ENCODE data around the gene SPG7. TPM values are rescaled to one million over a fixed set of nuclear protein-coding genes. Genes with fewer than 3 reads are reported as not detected.

The SPG7 gene
- polyA plus RNA-seq, 1 donor from 2014 or later = 216 TPM

- TF ChIP-seq POLR2AphosphoS5 (IDR thresholded peaks at IDR 0.05) (no peak), CTCF (IDR thresholded peaks at IDR 0.05; ENCODE audit: poor library complexity, severe bottlenecking) (no peak), REST (IDR thresholded peaks at IDR 0.05; ENCODE audit: borderline replicate concordance) (no peak), RAD21 (conservative IDR thresholded peaks at IDR 0.05) (no peak), TAF1 (IDR thresholded peaks at IDR 0.05; ENCODE audit: low read depth) (no peak), SMC3 (conservative IDR thresholded peaks at IDR 0.05; ENCODE audit: poor library complexity) (no peak), MXI1 (conservative IDR thresholded peaks at IDR 0.05; ENCODE audit: poor library complexity, severe bottlenecking) (no peak), EP300 (conservative IDR thresholded peaks at IDR 0.05; ENCODE audit: poor library complexity, severe bottlenecking) (no peak), EZH2 (IDR thresholded peaks at IDR 0.05; ENCODE audit: borderline replicate concordance, insufficient read depth, low read length, poor library complexity, severe bottlenecking) (no peak)
- H3K4me2 ChIP-seq (ENCODE audit: low read length) = no peak overlapping the region
- H3K9ac ChIP-seq (ENCODE audit: low read length) = no peak overlapping the region
- H3F3A ChIP-seq (ENCODE audit: insufficient read depth, low read length, poor library complexity, severe bottlenecking) = no peaks in the 10 kb centered on the region
- no peaks in the 10 kb centered on the region for H3K79me2 ChIP-seq (replicated peaks; ENCODE audit: insufficient read depth, low read length)
- H3K27me3 ChIP-seq (ENCODE audit: insufficient read depth, low read depth, low read length) = no peaks in the 10 kb centered on the region
- H3K27ac ChIP-seq (ENCODE audit: low read length) = no peak overlapping the region
- H2AFZ ChIP-seq (ENCODE audit: low read depth, low read length) = no peak overlapping the region
- H3K4me3 ChIP-seq (ENCODE audit: low read length) = no peak overlapping the region
- no peaks in the 10 kb centered on the region for H4K20me1 ChIP-seq (ENCODE audit: insufficient read depth)
- no peaks in the 10 kb centered on the region for H3K36me3 ChIP-seq (ENCODE audit: insufficient read depth, low read length)
- H3K9me2 ChIP-seq (ENCODE audit: insufficient read depth, low read length) = no peaks in the 10 kb centered on the region
- H3K9me3 ChIP-seq (ENCODE audit: low read length) = no peaks in the 10 kb centered on the region
These were observed 91.7 kb downstream of the SPG7 start for GRCh38 chr16:89599902-89600301.

GRCh38 chr16:89600427-89600826 lies 92.2 kb downstream of the SPG7 start:
- H3K9ac ChIP-seq (ENCODE audit: low read length) = no peak overlapping the region
- H3K79me2 ChIP-seq (replicated peaks; ENCODE audit: insufficient read depth, low read length) = no peaks in the 10 kb centered on the region
- H3K4me3 ChIP-seq (ENCODE audit: low read length) = no peak overlapping the region
- no peak for TF ChIP-seq TAF1 (IDR thresholded peaks at IDR 0.05; ENCODE audit: low read depth)
- H3K27ac ChIP-seq (ENCODE audit: low read length) = no peak overlapping the region
- no peaks in the 10 kb centered on the region for H4K20me1 ChIP-seq (ENCODE audit: insufficient read depth)
- no peaks in the 10 kb centered on the region for H3K27me3 ChIP-seq (ENCODE audit: insufficient read depth, low read depth, low read length)
- H3F3A ChIP-seq (ENCODE audit: insufficient read depth, low read length, poor library complexity, severe bottlenecking) = no peaks in the 10 kb centered on the region
- no peaks in the 10 kb centered on the region for H3K9me2 ChIP-seq (ENCODE audit: insufficient read depth, low read length)
- H3K36me3 ChIP-seq (ENCODE audit: insufficient read depth, low read length) = no peaks in the 10 kb centered on the region
- H2AFZ ChIP-seq (ENCODE audit: low read depth, low read length) = no peak overlapping the region
- H3K9me3 ChIP-seq (ENCODE audit: low read length) = no peaks in the 10 kb centered on the region
- no peak overlapping the region for H3K4me2 ChIP-seq (ENCODE audit: low read length)

GRCh38 chr16:89600956-89601355 lies 92.8 kb downstream of the SPG7 start:
- Histone ChIP-seq H3K36me3 (ENCODE audit: insufficient read depth, low read length) (no peaks in the 10 kb centered on the region), H2AFZ (ENCODE audit: low read depth, low read length) (no peak overlapping the region), H3K79me2 (replicated peaks; ENCODE audit: insufficient read depth, low read length) (no peaks in the 10 kb centered on the region), H3K27me3 (ENCODE audit: insufficient read depth, low read depth, low read length) (no peaks in the 10 kb centered on the region), H3K9ac (ENCODE audit: low read length) (no peak overlapping the region), H3K9me3 (ENCODE audit: low read length) (no peaks in the 10 kb centered on the region), H3K4me3 (ENCODE audit: low read length) (no peak overlapping the region), H3K27ac (ENCODE audit: low read length) (no peak overlapping the region), H3F3A (ENCODE audit: insufficient read depth, low read length, poor library complexity, severe bottlenecking) (no peaks in the 10 kb centered on the region), H3K4me2 (ENCODE audit: low read length) (no peak overlapping the region), H4K20me1 (ENCODE audit: insufficient read depth) (no peaks in the 10 kb centered on the region), H3K9me2 (ENCODE audit: insufficient read depth, low read length) (no peaks in the 10 kb centered on the region)
- TF ChIP-seq SMC3 (conservative IDR thresholded peaks at IDR 0.05; ENCODE audit: poor library complexity) (no peak), MXI1 (conservative IDR thresholded peaks at IDR 0.05; ENCODE audit: poor library complexity, severe bottlenecking) (no peak), REST (IDR thresholded peaks at IDR 0.05; ENCODE audit: borderline replicate concordance) (no peak), POLR2AphosphoS5 (IDR thresholded peaks at IDR 0.05) (no peak), EP300 (conservative IDR thresholded peaks at IDR 0.05; ENCODE audit: poor library complexity, severe bottlenecking) (no peak)

All from neural cell (in vitro differentiated cells).